Activated B cell treated with CpG ODN at 0.5 μM for 24 hours (primary cell): Measurements from ENCODE around the gene EVI5. TPM values are rescaled to one million over a fixed set of nuclear protein-coding genes. Genes with fewer than 3 reads are reported as not detected.
"Not testable (repeated sequence)": the region's sequence is repeated elsewhere in the genome, so short reads cannot be mapped to it uniquely, and the experiment has no call there.

ENCODE experiments used
- ATAC-seq: fragments of 200-7000 bp; cut with Tn5 transposase; one replicate; pipeline ENCODE4 v1.10.0; 2021; ENCODE audit warnings: low read depth, mild to moderate bottlenecking, moderate library complexity
- CTCF ChIA-PET: fragments of 350-600 bp; sonication (Branson Sonifier 250); formaldehyde crosslinking; loops from one replicate; lab custom pipeline; 2021; ENCODE audit warnings: antibody characterized with exemption; lab: Charles Lee
- POLR2A ChIA-PET: fragments of 350-600 bp; sonication (Branson Sonifier 250); formaldehyde crosslinking; loops from one replicate; lab custom pipeline; 2021; ENCODE audit warnings: antibody characterized with exemption; lab: Charles Lee
- DNase-seq: peaks from one replicate; pipeline ENCODE4 v3.0.0; 2022
- H3K27ac Mint-ChIP-seq: one replicate; pipeline ENCODE4 v1.8.0; 2020; ENCODE audit warnings: mixed read lengths
- H3K27me3 Mint-ChIP-seq: one replicate; pipeline ENCODE4 v1.8.0; 2021; ENCODE audit warnings: mixed read lengths
- H3K36me3 Mint-ChIP-seq: one replicate; pipeline ENCODE4 v1.8.0; 2021; ENCODE audit warnings: low read depth, mixed read lengths
- H3K4me1 Mint-ChIP-seq: one replicate; pipeline ENCODE4 v1.8.0; 2021; ENCODE audit warnings: mixed read lengths
- H3K4me3 Mint-ChIP-seq: one replicate; pipeline ENCODE4 v1.8.0; 2020; ENCODE audit warnings: mild to moderate bottlenecking, mixed read lengths
- H3K9me3 Mint-ChIP-seq: one replicate; pipeline ENCODE4 v1.8.0; 2020; ENCODE audit warnings: mixed read lengths
- CTCF ChIP-seq: fragments of 200-600 bp; IDR thresholded peaks from one replicate; pipeline ENCODE4 v1.8.0; 2022; ENCODE audit warnings: antibody characterized with exemption, mild to moderate bottlenecking
- intact Hi-C: fragments of 100-400 bp; cut with micrococcal nuclease; formaldehyde crosslinking; loops from one replicate; pipeline ENCODE4 v1.15.1; 2024
- total RNA-seq: library from RNA; stranded (reverse); gene quantifications from 2 replicates; pipeline ENCODE4 v1.2.3, GENCODE V29; 2022

EVI5 gene
- total RNA-seq, 1 donor from 2014 or later, result 27.4 TPM

GRCh38 chr1:92743221-92743620 lies 41.7 kb downstream of the EVI5 start:
- ChIA-PET CTCF (interaction anchor here (1.3 kb wide), 1 partner anchor 75 kb away, joined by 3 read pairs; no protein-coding TSS in a partner anchor), POLR2A (no interaction called here)
- H3K27ac Mint-ChIP-seq, result no peak overlapping the region
- H3K27me3 Mint-ChIP-seq, result no peaks in the 10 kb centered on the region
- peaks cover 36% of the 10 kb centered on the region for H3K4me1 Mint-ChIP-seq
- no peak for TF ChIP-seq CTCF
- H3K9me3 Mint-ChIP-seq, result no peaks in the 10 kb centered on the region
- peak overlapping the region; percentile 30 for H3K4me3 Mint-ChIP-seq
- DNase-seq (no peak), ATAC-seq (no peak)
- intact Hi-C loops, result no loop called here
- H3K36me3 Mint-ChIP-seq, result peaks cover 3% of the 10 kb centered on the region

- H3K4me3 Mint-ChIP-seq, result peak overlapping the region; percentile 29
- H3K4me1 Mint-ChIP-seq, result peaks cover 44% of the 10 kb centered on the region
- H3K36me3 Mint-ChIP-seq, result peaks cover 6% of the 10 kb centered on the region
- no peak for TF ChIP-seq CTCF
- DNase-seq (no peak), ATAC-seq (peak; percentile 94)
- intact Hi-C loops, result loop anchor here (1.0 kb wide), 1 partner anchor 9 kb away; no protein-coding TSS in a partner anchor
- no peaks in the 10 kb centered on the region for H3K27me3 Mint-ChIP-seq
- ChIA-PET CTCF (interaction anchor here (0.7 kb wide), 1 partner anchor 9 kb away, joined by 3 read pairs; no protein-coding TSS in a partner anchor), POLR2A (interaction anchor here (0.7 kb wide), 1 partner anchor 173 kb away, joined by 4 read pairs; no protein-coding TSS in a partner anchor)
- H3K27ac Mint-ChIP-seq, result peak overlapping the region; percentile 41
- H3K9me3 Mint-ChIP-seq, result no peaks in the 10 kb centered on the region
Measured at GRCh38 chr1:92739669-92740524, 45.0 kb downstream of the EVI5 start.

- Mint-ChIP-seq H3K27ac (no peak overlapping the region), H3K27me3 (no peaks in the 10 kb centered on the region), H3K9me3 (peaks cover 4% of the 10 kb centered on the region), H3K36me3 (peaks cover 26% of the 10 kb centered on the region), H3K4me3 (no peak overlapping the region), H3K4me1 (peaks cover 36% of the 10 kb centered on the region)
- TF ChIP-seq CTCF, result no peak
- ATAC-seq, result peak; percentile 41
- POLR2A ChIA-PET, result interaction anchor here (0.6 kb wide), 1 partner anchor 99 kb away, joined by 3 read pairs; no protein-coding TSS in a partner anchor
- intact Hi-C loops, result no loop called here
- CTCF ChIA-PET, result interaction anchor here (1.6 to 1.9 kb wide), 2 partner anchors 10 to 13 kb away, joined by 5 to 7 read pairs; no protein-coding TSS in a partner anchor
- no peak for DNase-seq
Measured at GRCh38 chr1:92736395-92736794, 48.5 kb downstream of the EVI5 start.

- CTCF ChIA-PET, result no interaction called here
- ATAC-seq, result no peak
- H3K27me3 Mint-ChIP-seq, result no peaks in the 10 kb centered on the region
- no peak overlapping the region for H3K4me3 Mint-ChIP-seq
- peaks cover 31% of the 10 kb centered on the region for H3K36me3 Mint-ChIP-seq
- peaks cover 8% of the 10 kb centered on the region for H3K4me1 Mint-ChIP-seq
- DNase-seq, result no peak
- H3K27ac Mint-ChIP-seq, result no peak overlapping the region
- H3K9me3 Mint-ChIP-seq, result peaks cover 4% of the 10 kb centered on the region
- POLR2A ChIA-PET, result no interaction called here
- intact Hi-C loops, result no loop called here
- TF ChIP-seq CTCF, result no peak
Measured at GRCh38 chr1:92730476-92730875, 54.4 kb downstream of the EVI5 start.

GRCh38 chr1:92728697-92729096 lies 56.2 kb downstream of the EVI5 start:
- H3K4me3 Mint-ChIP-seq, result no peak overlapping the region
- H3K36me3 Mint-ChIP-seq, result peaks cover 26% of the 10 kb centered on the region
- H3K27ac Mint-ChIP-seq, result no peak overlapping the region
- POLR2A ChIA-PET, result no interaction called here
- no peak for TF ChIP-seq CTCF
- CTCF ChIA-PET, result no interaction called here
- H3K9me3 Mint-ChIP-seq, result no peaks in the 10 kb centered on the region
- intact Hi-C loops, result no loop called here
- no peaks in the 10 kb centered on the region for H3K27me3 Mint-ChIP-seq
- H3K4me1 Mint-ChIP-seq, result peaks cover 2% of the 10 kb centered on the region
- DNase-seq (no peak), ATAC-seq (no peak)

GRCh38 chr1:92723713-92724112 lies 61.2 kb downstream of the EVI5 start:
- CTCF ChIA-PET, intact Hi-C loops: not testable (repeated sequence)

More at GRCh38 chr1:92723713-92724112, 61.2 kb downstream of the EVI5 start:
- peaks cover 24% of the 10 kb centered on the region for H3K36me3 Mint-ChIP-seq
- H3K4me3 Mint-ChIP-seq, H3K9me3 Mint-ChIP-seq, DNase-seq, H3K27ac Mint-ChIP-seq, ATAC-seq, H3K4me1 Mint-ChIP-seq, H3K27me3 Mint-ChIP-seq, POLR2A ChIA-PET: not testable (repeated sequence)
